ENCODE data around the gene KICS2. TPM values are rescaled to one million over a fixed set of nuclear protein-coding genes. Genes with fewer than 3 reads are reported as not detected.
"Not testable (repeated sequence)": the region's sequence is repeated elsewhere in the genome, so short reads cannot be mapped to it uniquely, and the experiment has no call there.

Gene KICS2
- total RNA-seq, 1 experiment from 2014 or later, result 1.9 TPM

GRCh38 chr12:64220046-64220445 lies 2.0 kb downstream of the KICS2 start:
- in situ Hi-C loops (cut with HindIII; ENCODE audit: low sequenced_read_pairs), result no loop called here
- no peak for DNase-seq (ENCODE audit: low spot score)

GRCh38 chr12:64219145-64219544 lies 3.0 kb downstream of the KICS2 start:
- in situ Hi-C loops (cut with HindIII; ENCODE audit: low sequenced_read_pairs), result no loop called here
- no peak for DNase-seq (ENCODE audit: low spot score)

GRCh38 chr12:64218597-64218996 lies 3.5 kb downstream of the KICS2 start:
- in situ Hi-C loops (cut with HindIII; ENCODE audit: low sequenced_read_pairs), result no loop called here

GRCh38 chr12:64217643-64218042 lies 4.5 kb downstream of the KICS2 start:
- DNase-seq (ENCODE audit: low spot score); in situ Hi-C loops (cut with HindIII; ENCODE audit: low sequenced_read_pairs): not testable (repeated sequence)

More at GRCh38 chr12:64218597-64218996, 3.5 kb downstream of the KICS2 start:
- no peak for DNase-seq (ENCODE audit: low spot score)

- in situ Hi-C loops (cut with HindIII; ENCODE audit: low sequenced_read_pairs), result no loop called here
- no peak for DNase-seq (ENCODE audit: low spot score)
These were observed 5.9 kb downstream of the KICS2 start for GRCh38 chr12:64216239-64216638.

- in situ Hi-C loops (cut with HindIII; ENCODE audit: low sequenced_read_pairs), result no loop called here
- DNase-seq (ENCODE audit: low spot score), result no peak
These were observed 9.9 kb downstream of the KICS2 start for GRCh38 chr12:64212119-64212746.

- in situ Hi-C loops (cut with HindIII; ENCODE audit: low sequenced_read_pairs), result no loop called here
- DNase-seq (ENCODE audit: low spot score), result no peak
These were observed 14.6 kb downstream of the KICS2 start for GRCh38 chr12:64207453-64207852.

GRCh38 chr12:64205542-64205941 lies 16.6 kb downstream of the KICS2 start:
- in situ Hi-C loops (cut with HindIII; ENCODE audit: low sequenced_read_pairs), result no loop called here
- no peak for DNase-seq (ENCODE audit: low spot score)

- no peak for DNase-seq (ENCODE audit: low spot score)
- in situ Hi-C loops (cut with HindIII; ENCODE audit: low sequenced_read_pairs), result no loop called here
These were observed 18.3 kb downstream of the KICS2 start for GRCh38 chr12:64203775-64204174.

- in situ Hi-C loops (cut with HindIII; ENCODE audit: low sequenced_read_pairs), result no loop called here
- no peak for DNase-seq (ENCODE audit: low spot score)
These were observed 19.1 kb downstream of the KICS2 start for GRCh38 chr12:64203036-64203435.

GRCh38 chr12:64195841-64196240 lies 26.3 kb downstream of the KICS2 start:
- DNase-seq (ENCODE audit: low spot score), result not testable (repeated sequence)

GRCh38 chr12:64194333-64195149 lies 27.6 kb downstream of the KICS2 start:
- no peak for DNase-seq (ENCODE audit: low spot score)
- in situ Hi-C loops (cut with HindIII; ENCODE audit: low sequenced_read_pairs), result no loop called here

More at GRCh38 chr12:64195841-64196240, 26.3 kb downstream of the KICS2 start:
- in situ Hi-C loops (cut with HindIII; ENCODE audit: low sequenced_read_pairs), result not testable (repeated sequence)

- in situ Hi-C loops (cut with HindIII; ENCODE audit: low sequenced_read_pairs), result no loop called here
- DNase-seq (ENCODE audit: low spot score), result no peak
These were observed 28.2 kb downstream of the KICS2 start for GRCh38 chr12:64193931-64194330.

GRCh38 chr12:64192644-64193444 lies 29.3 kb downstream of the KICS2 start:
- in situ Hi-C loops (cut with HindIII; ENCODE audit: low sequenced_read_pairs), result no loop called here
- DNase-seq (ENCODE audit: low spot score), result no peak

- DNase-seq (ENCODE audit: low spot score), result no peak
- in situ Hi-C loops (cut with HindIII; ENCODE audit: low sequenced_read_pairs), result no loop called here
These were observed 32.0 kb downstream of the KICS2 start for GRCh38 chr12:64190140-64190539.

- no peak for DNase-seq (ENCODE audit: low spot score)
- in situ Hi-C loops (cut with HindIII; ENCODE audit: low sequenced_read_pairs), result no loop called here
These were observed 32.6 kb downstream of the KICS2 start for GRCh38 chr12:64189530-64189929.

GRCh38 chr12:64187794-64188193 lies 34.3 kb downstream of the KICS2 start:
- in situ Hi-C loops (cut with HindIII; ENCODE audit: low sequenced_read_pairs), result no loop called here
- no peak for DNase-seq (ENCODE audit: low spot score)

GRCh38 chr12:64187370-64187769 lies 34.7 kb downstream of the KICS2 start:
- in situ Hi-C loops (cut with HindIII; ENCODE audit: low sequenced_read_pairs), result no loop called here

GRCh38 chr12:64186789-64187188 lies 35.3 kb downstream of the KICS2 start:
- in situ Hi-C loops (cut with HindIII; ENCODE audit: low sequenced_read_pairs), result no loop called here
- no peak for DNase-seq (ENCODE audit: low spot score)

More at GRCh38 chr12:64187370-64187769, 34.7 kb downstream of the KICS2 start:
- no peak for DNase-seq (ENCODE audit: low spot score)

- DNase-seq (ENCODE audit: low spot score), result no peak
- in situ Hi-C loops (cut with HindIII; ENCODE audit: low sequenced_read_pairs), result no loop called here
These were observed 37.9 kb downstream of the KICS2 start for GRCh38 chr12:64184216-64184615.
